Neural progenitor cell (in vitro differentiated cells): ENCODE measurements around the gene APEH. TPM values are rescaled to one million over a fixed set of nuclear protein-coding genes. Genes with fewer than 3 reads are reported as not detected.

ENCODE experiments used
- DNase-seq: peaks from one replicate; pipeline ENCODE4 v3.0.0-alpha.2; 2016; ENCODE audit warnings: low spot score
- H2AFZ ChIP-seq: fragments of 200-600 bp; sonication (generic); replicated peaks from 2 replicates; pipeline ENCODE4 v1.6.1; 2016; ENCODE audit warnings: antibody characterized with exemption
- H3F3A ChIP-seq: fragments of 200-600 bp; sonication (generic); 2 replicates; pipeline ENCODE4 v1.6.1; 2016; ENCODE audit warnings: antibody characterized with exemption, low read depth
- H3K27ac ChIP-seq: fragments of 200-600 bp; sonication (generic); 2 replicates; pipeline ENCODE4 v1.5.1; 2016; ENCODE audit warnings: mild to moderate bottlenecking
- H3K27me3 ChIP-seq: fragments of 200-600 bp; sonication (generic); 2 replicates; pipeline ENCODE4 v1.6.1; 2016; ENCODE audit warnings: mild to moderate bottlenecking, moderate library complexity
- H3K36me3 ChIP-seq: fragments of 200-600 bp; sonication (generic); 2 replicates; pipeline ENCODE4 v1.5.1; 2016
- H3K4me1 ChIP-seq: fragments of 200-600 bp; sonication (generic); 2 replicates; pipeline ENCODE4 v1.6.1; 2016; ENCODE audit warnings: mixed run types
- H3K4me2 ChIP-seq: fragments of 200-600 bp; sonication (generic); 2 replicates; pipeline ENCODE4 v1.6.1; 2016
- H3K4me3 ChIP-seq: fragments of 200-600 bp; sonication (generic); 2 replicates; pipeline ENCODE4 v1.5.1; 2016
- H3K79me2 ChIP-seq: fragments of 200-600 bp; sonication (generic); 2 replicates; pipeline ENCODE4 v1.6.1; 2016; ENCODE audit warnings: low read depth
- H3K9ac ChIP-seq: fragments of 200-600 bp; sonication (generic); 2 replicates; pipeline ENCODE4 v1.6.1; 2016
- H3K9me3 ChIP-seq: fragments of 200-600 bp; sonication (generic); 2 replicates; pipeline ENCODE4 v1.5.1; 2016; ENCODE audit warnings: low read depth
- H4K20me1 ChIP-seq: fragments of 200-600 bp; sonication (generic); 2 replicates; pipeline ENCODE4 v1.6.1; 2016; ENCODE audit warnings: low read depth
- H3K27ac Mint-ChIP-seq: 3 replicates; pipeline ENCODE4 v1.8.0; 2021; ENCODE audit warnings: mixed read lengths
- H3K27me3 Mint-ChIP-seq: 2 replicates; pipeline ENCODE4 v1.8.0; 2022; ENCODE audit warnings: low read depth, mild to moderate bottlenecking, inconsistent platforms, moderate library complexity, mixed read lengths; ENCODE audit not compliant: insufficient read depth
- H3K36me3 Mint-ChIP-seq: 3 replicates; pipeline ENCODE4 v1.8.0; 2021; ENCODE audit warnings: mixed read lengths
- H3K4me1 Mint-ChIP-seq: 3 replicates; pipeline ENCODE4 v1.8.0; 2021; ENCODE audit warnings: mixed read lengths
- H3K4me3 Mint-ChIP-seq: 3 replicates; pipeline ENCODE4 v1.8.0; 2021; ENCODE audit warnings: mild to moderate bottlenecking, moderate library complexity, mixed read lengths
- H3K9me3 Mint-ChIP-seq: 3 replicates; pipeline ENCODE4 v1.8.0; 2020; ENCODE audit warnings: mixed read lengths
- EZH2 ChIP-seq: fragments of 200-600 bp; sonication (generic); IDR thresholded peaks from 2 replicates; pipeline ENCODE4 v1.6.1; 2017; ENCODE audit warnings: antibody characterized with exemption, mild to moderate bottlenecking, moderate library complexity
- EZH2phosphoT487 ChIP-seq: fragments of 200-600 bp; sonication (generic); IDR thresholded peaks from 2 replicates; pipeline ENCODE4 v1.6.1; 2017; ENCODE audit warnings: antibody characterized with exemption
- total RNA-seq: library from RNA; depleted of rRNA; stranded (reverse); fragments of >200 nt; gene quantifications from 2 replicates; pipeline ENCODE4 v1.2.3, GENCODE V29; 2015; ENCODE audit warnings: low replicate concordance
- TF ChIP-seq, protein P1 (sequence below): fragments of 200-600 bp; sonication (generic); IDR thresholded peaks from 2 replicates; pipeline ENCODE4 v1.5.1; 2017; ENCODE audit warnings: antibody characterized with exemption, mild to moderate bottlenecking

APEH gene
- total RNA-seq, 1 donor from 2014 or later: 132 TPM

DNA sequence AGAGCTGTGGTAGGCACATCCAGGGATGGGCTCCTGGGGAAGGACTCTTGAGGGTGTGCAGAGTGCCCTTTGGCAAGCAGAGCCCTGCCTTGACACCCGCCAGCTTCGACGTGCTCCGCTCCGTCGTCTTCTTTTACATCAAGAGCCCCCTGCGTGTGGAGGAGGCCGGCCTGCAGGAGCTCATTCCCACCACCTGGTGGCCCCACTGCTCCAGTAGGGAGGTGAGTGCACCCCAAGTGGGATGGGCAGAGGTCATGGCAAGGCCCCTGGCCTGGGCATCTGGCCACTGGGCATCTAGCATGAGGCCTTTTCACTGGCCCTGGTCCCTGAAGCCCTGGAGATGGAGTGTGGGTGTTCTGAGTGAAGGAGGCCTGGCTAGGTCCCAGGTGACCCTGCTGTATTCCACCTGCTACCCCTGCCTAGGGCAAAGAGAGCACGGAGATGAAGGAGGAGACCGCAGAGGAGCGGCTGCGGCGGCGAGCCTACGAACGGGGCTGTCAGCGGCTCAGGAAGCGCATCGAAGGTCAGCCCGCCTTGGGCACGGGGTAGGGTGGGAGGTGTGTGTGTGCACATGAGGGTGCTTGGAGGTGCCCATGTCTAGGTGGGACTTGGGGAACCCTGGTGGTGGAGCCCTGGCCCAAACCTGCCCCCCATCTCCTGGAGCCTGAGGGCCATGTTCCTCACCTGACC, 27.4 kb downstream of the APEH start:
- no peaks in the 10 kb centered on the region for H3F3A ChIP-seq
- TF ChIP-seq EZH2 (no peak), EZH2phosphoT487 (no peak)
- TF ChIP-seq, protein P1, sequence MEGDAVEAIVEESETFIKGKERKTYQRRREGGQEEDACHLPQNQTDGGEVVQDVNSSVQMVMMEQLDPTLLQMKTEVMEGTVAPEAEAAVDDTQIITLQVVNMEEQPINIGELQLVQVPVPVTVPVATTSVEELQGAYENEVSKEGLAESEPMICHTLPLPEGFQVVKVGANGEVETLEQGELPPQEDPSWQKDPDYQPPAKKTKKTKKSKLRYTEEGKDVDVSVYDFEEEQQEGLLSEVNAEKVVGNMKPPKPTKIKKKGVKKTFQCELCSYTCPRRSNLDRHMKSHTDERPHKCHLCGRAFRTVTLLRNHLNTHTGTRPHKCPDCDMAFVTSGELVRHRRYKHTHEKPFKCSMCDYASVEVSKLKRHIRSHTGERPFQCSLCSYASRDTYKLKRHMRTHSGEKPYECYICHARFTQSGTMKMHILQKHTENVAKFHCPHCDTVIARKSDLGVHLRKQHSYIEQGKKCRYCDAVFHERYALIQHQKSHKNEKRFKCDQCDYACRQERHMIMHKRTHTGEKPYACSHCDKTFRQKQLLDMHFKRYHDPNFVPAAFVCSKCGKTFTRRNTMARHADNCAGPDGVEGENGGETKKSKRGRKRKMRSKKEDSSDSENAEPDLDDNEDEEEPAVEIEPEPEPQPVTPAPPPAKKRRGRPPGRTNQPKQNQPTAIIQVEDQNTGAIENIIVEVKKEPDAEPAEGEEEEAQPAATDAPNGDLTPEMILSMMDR: peak; percentile 66
- Mint-ChIP-seq H3K36me3 (peaks cover 2% of the 10 kb centered on the region), H3K4me1 (no peaks in the 10 kb centered on the region), H3K4me3 (no peak overlapping the region), H3K27ac (no peak overlapping the region), H3K9me3 (no peaks in the 10 kb centered on the region), H3K27me3 (peaks cover 2% of the 10 kb centered on the region)
- peak overlapping the region; percentile 32 for H3K9ac ChIP-seq
- H3K36me3 ChIP-seq: no peaks in the 10 kb centered on the region
- H2AFZ ChIP-seq: no peak overlapping the region
- peak; percentile 75 for DNase-seq
- no peaks in the 10 kb centered on the region for H3K27me3 ChIP-seq
- H3K9me3 ChIP-seq: no peaks in the 10 kb centered on the region
- H3K4me3 ChIP-seq: no peak overlapping the region
- H3K79me2 ChIP-seq: no peaks in the 10 kb centered on the region
- no peak overlapping the region for H3K4me2 ChIP-seq
- H3K27ac ChIP-seq: peak overlapping the region; percentile 20
- H4K20me1 ChIP-seq: no peaks in the 10 kb centered on the region
- no peaks in the 10 kb centered on the region for H3K4me1 ChIP-seq

DNA sequence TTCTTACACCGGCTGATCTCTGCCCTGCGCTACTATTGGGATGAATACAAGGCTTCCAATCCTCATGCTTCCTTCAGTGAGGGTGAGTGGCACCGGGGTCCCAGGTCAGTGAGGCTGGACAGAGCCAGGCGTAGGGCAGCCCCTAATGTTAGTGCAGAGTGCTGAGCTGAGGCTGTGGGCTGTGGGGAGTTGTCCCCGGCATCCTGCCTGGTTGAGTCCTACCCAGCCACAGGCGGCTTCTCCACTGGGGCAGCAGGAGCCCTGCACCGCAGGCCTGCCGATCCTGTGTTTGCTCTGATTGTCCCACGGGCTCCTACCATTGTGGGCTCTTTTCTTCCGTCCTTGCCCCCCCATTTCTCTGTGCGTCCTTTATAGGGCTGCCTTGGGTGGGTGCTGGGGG, 28.5 kb downstream of the APEH start:
- no peak overlapping the region for H3K27ac Mint-ChIP-seq
- Histone ChIP-seq H3F3A (no peaks in the 10 kb centered on the region), H4K20me1 (no peaks in the 10 kb centered on the region), H3K4me3 (no peak overlapping the region), H3K27me3 (no peaks in the 10 kb centered on the region), H3K4me2 (no peak overlapping the region), H3K36me3 (no peaks in the 10 kb centered on the region), H2AFZ (no peak overlapping the region), H3K9ac (no peak overlapping the region), H3K27ac (no peak overlapping the region), H3K9me3 (no peaks in the 10 kb centered on the region), H3K79me2 (no peaks in the 10 kb centered on the region), H3K4me1 (no peaks in the 10 kb centered on the region)
- no peaks in the 10 kb centered on the region for H3K9me3 Mint-ChIP-seq
- H3K27me3 Mint-ChIP-seq: peaks cover 2% of the 10 kb centered on the region
- TF ChIP-seq, protein P1: no peak
- no peak for TF ChIP-seq EZH2phosphoT487
- no peak for TF ChIP-seq EZH2
- no peaks in the 10 kb centered on the region for H3K4me1 Mint-ChIP-seq
- H3K36me3 Mint-ChIP-seq: peaks cover 2% of the 10 kb centered on the region
- DNase-seq: no peak
- H3K4me3 Mint-ChIP-seq: peak overlapping the region; percentile 24

DNA sequence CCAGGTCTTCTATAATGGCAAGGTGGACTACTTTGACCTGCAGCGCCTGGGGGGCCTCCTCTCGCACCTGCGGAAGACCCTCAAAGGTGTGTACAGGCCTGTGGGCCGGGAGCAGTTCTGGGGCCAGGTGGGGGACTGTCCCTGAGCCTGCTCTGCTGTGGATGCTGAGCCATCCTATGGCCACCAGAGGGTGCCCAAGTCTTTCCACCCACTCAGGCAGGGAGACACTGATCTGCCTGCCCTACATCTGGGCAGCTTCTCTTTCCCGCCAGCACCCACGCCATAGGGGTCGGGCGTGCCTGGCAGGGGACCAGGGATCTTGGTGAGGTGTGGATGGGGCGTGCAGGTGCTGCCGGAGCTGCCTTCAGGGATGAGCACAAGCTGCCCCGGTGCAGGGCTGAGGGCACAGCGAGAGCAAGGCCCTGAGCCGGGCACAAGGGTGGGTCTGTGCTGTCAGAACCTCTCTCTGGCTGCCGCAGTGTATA, 29.3 kb downstream of the APEH start:
- no peak overlapping the region for H3K27ac ChIP-seq
- H3K27me3 ChIP-seq: no peaks in the 10 kb centered on the region
- H3K36me3 Mint-ChIP-seq: peaks cover 2% of the 10 kb centered on the region
- DNase-seq: peak; percentile 75
- H3K4me3 Mint-ChIP-seq: no peak overlapping the region
- no peak for TF ChIP-seq EZH2phosphoT487
- TF ChIP-seq, protein P1: peak; percentile 73
- no peaks in the 10 kb centered on the region for H3F3A ChIP-seq
- no peak overlapping the region for H3K9ac ChIP-seq
- no peaks in the 10 kb centered on the region for H3K36me3 ChIP-seq
- H3K4me3 ChIP-seq: no peak overlapping the region
- H3K79me2 ChIP-seq: no peaks in the 10 kb centered on the region
- H4K20me1 ChIP-seq: no peaks in the 10 kb centered on the region
- no peaks in the 10 kb centered on the region for H3K9me3 ChIP-seq
- H3K4me1 Mint-ChIP-seq: no peaks in the 10 kb centered on the region
- H2AFZ ChIP-seq: no peak overlapping the region
- H3K4me2 ChIP-seq: no peak overlapping the region
- no peaks in the 10 kb centered on the region for H3K4me1 ChIP-seq
- H3K27me3 Mint-ChIP-seq: peaks cover 2% of the 10 kb centered on the region
- H3K9me3 Mint-ChIP-seq: no peaks in the 10 kb centered on the region
- peak overlapping the region; percentile 79 for H3K27ac Mint-ChIP-seq
